GM12874 (cell line): ENCODE results near the gene MUL1.

Experiments used
- TF ChIP-seq, protein P1 (sequence below): IDR thresholded peaks from 2 replicates; pipeline ENCODE4 v1.5.1; 2011; ENCODE audit warnings: low read depth, mild to moderate bottlenecking, control low read depth, low read length, moderate library complexity; ENCODE audit not compliant: insufficient read depth

MUL1 gene, protein sequence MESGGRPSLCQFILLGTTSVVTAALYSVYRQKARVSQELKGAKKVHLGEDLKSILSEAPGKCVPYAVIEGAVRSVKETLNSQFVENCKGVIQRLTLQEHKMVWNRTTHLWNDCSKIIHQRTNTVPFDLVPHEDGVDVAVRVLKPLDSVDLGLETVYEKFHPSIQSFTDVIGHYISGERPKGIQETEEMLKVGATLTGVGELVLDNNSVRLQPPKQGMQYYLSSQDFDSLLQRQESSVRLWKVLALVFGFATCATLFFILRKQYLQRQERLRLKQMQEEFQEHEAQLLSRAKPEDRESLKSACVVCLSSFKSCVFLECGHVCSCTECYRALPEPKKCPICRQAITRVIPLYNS

DNA sequence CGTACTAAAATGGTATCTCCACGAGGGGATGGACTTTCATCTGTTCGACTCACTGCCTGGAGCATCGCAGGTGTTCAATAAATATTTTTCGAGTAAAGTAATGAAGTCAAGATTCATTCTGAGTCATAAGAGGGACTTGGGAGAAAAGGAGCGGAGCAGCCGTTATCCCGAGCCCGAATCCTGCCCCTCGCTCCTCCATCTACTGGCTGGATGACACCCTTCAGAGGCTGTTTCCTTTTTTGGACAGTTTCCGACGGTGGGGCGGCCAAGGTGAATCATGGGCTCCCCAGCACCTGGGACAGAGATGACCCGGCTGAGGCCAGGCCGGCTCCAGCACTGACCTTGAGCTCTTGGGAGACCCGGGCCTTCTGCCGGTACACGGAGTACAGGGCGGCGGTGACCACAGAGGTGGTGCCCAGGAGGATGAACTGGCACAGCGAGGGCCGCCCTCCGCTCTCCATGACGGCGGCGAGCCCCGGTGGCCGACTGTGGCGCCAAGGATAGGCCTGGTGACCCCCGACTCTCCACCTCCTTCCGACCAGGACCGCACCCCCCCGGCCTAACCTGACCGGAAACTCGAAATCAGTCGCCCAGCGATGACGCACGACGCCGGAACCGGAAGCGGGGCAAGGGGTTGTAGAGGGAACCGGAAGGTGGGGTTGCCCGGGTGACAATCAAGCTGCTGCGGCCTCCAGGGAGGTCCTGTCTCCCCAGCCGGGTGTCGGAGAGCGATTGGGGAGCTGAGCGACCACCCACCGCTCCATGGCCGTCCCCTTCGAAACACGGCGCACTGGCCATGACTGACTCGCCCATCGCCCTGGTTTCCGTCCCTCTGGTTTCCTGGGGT is at the start of gene MUL1:
Gene MUL1 (minus strand): TSS at position 588 of the 847 bp plus-strand sequence. CDS start 127 bp downstream, at position 461.
- TF ChIP-seq, protein P1, sequence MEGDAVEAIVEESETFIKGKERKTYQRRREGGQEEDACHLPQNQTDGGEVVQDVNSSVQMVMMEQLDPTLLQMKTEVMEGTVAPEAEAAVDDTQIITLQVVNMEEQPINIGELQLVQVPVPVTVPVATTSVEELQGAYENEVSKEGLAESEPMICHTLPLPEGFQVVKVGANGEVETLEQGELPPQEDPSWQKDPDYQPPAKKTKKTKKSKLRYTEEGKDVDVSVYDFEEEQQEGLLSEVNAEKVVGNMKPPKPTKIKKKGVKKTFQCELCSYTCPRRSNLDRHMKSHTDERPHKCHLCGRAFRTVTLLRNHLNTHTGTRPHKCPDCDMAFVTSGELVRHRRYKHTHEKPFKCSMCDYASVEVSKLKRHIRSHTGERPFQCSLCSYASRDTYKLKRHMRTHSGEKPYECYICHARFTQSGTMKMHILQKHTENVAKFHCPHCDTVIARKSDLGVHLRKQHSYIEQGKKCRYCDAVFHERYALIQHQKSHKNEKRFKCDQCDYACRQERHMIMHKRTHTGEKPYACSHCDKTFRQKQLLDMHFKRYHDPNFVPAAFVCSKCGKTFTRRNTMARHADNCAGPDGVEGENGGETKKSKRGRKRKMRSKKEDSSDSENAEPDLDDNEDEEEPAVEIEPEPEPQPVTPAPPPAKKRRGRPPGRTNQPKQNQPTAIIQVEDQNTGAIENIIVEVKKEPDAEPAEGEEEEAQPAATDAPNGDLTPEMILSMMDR = no peak

DNA sequence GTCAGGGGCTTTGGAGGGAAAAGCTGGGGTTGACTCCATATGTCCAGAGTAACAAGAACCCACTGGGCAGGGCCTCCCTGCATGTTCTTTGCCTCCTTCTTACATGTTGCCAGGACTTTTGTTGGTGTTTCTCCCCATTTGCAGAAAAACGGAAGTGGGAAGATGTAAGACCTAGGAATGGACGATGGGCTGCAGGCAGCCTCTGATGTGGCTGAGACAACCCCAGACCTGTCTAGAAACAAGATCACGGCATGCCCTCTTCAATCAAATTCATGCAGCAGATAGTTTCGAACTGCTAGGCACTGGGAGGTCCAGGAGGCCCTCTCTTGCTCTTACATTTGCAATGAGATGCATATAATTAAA is 47.8 kb upstream of the MUL1 start:
- TF ChIP-seq, protein P1 = no peak

DNA sequence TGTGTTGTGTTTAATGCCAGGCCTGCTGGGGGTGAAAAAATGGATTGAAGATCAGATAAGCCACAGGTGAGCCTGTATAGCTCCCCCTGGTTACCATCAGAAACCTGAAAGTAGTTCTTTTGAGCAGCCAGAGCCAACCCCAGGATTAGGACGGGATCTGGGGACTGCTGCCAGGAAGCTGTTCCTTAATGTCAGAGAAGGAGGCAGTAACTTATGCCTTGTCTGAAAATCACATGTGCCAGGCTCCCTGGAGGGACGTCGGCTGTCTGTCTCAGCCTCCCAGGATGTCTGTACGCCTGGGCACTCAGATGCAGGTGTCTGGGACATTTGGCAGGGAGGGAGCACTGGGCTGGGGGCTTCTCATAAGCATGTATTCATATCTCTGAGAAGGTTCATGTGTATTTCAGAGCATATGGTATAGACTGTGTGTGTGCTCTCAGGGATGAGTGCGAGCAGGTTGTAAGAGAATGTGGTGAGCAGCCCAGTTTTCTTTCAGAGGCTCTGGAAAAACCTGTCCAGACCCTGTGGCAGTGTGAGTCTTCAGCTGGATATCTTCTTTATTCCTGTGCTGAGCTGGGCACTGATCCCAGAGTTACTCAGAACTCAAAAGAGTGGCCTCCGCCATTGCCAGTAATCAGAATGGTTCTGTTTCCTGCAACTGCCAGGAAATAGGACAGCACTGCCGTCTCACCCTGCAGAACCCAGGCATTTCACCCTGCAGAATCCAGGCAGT is 47.2 kb upstream of the MUL1 start:
- TF ChIP-seq, protein P1 = no peak

DNA sequence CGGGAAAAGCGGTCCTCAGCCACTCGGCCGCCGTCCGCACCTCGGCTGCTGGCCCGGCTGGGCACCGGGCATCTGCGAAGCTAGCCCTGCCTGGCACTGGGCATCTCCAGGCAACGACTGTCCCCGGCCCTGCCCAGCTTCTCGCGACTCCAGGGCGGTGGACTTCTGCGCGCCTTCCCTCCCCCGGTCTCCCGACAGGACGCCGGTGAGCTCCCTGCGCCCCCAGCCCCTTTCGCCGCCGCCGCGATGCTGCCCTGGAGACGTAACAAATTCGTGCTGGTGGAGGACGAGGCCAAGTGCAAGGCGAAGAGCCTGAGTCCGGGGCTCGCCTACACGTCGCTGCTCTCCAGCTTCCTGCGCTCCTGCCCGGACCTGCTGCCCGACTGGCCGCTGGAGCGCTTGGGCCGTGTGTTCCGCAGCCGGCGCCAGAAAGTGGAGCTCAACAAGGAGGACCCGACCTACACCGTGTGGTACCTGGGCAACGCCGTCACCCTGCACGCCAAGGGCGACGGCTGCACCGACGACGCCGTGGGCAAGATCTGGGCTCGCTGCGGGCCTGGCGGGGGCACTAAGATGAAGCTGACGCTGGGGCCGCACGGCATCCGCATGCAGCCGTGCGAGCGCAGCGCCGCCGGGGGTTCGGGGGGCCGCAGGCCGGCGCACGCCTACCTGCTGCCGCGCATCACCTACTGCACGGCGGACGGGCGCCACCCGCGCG is 44.9 kb upstream of the MUL1 start:
- TF ChIP-seq, protein P1 = no peak

DNA sequence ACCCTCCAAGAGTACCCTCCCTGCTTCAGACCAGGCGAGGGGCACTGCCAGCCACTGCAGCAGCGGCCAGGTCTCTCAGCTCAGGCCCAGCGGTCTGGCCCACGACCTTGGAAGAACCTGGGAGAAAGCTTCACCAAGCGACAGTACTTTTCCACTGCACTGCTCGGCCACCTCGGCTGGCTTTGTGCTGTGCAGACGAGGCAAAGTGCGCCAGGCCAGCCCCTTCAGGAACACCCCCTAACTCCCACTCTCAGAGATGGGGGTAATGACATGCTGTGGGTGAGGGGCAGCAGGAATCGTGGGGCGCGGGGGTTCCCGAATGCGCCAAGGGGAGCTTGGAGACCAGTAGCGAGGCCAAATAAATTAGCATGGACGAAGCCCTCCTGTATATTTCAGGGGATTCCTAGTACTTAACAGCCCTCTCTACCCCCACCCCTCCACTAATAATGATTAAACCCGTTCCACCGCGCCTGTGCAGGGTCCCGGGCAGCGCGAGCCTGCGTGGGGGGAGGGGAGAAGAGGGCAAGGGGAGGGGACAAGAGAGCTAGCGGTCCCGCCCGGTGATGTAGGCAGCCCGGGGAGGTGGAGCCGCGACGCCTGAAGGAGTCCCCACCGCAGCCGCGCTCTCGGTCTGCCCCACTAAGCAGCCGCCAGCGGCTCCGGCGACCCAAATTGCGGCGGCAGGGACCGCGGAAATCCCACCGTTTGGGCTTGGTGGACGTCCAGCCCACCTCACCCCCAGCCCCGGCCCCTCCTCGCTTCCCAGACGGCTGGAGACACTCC is 44.2 kb upstream of the MUL1 start, which contains the start of gene FAM43B:
Gene FAM43B (plus strand): TSS at position 629 of the 783 bp plus-strand sequence. CDS start 401 bp downstream, outside the sequence.
- TF ChIP-seq, protein P1 = no peak

DNA sequence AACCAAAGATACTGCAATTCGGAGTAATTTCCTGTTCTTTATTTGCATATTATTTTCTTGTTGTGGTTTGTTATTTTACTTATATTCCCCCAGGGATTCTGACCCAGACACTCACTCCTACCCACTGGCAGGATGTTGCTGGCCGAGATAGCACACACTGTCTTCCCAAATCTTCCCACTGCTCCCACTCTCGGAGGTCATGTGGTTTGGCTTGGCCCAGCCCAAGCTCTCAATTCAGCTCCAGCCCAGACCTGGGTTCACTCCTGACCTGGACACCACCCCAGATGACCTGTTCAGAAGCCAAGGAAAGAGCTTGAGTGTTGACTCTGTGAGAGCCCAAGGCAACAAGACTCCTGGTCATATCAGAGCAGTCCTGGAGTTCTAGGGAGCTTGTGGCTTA is 43.2 kb upstream of the MUL1 start:
- TF ChIP-seq, protein P1 = no peak
